ENCODE measurements around the gene SDK1.

SDK1 gene

GRCh38 chr7:4113976-4114375, 812.9 kb downstream of the SDK1 start (continued):
- no peak for TF ChIP-seq ZNF704 (tag by site-specific recombination; IDR thresholded peaks at IDR 0.05)
- TF ChIP-seq SETDB1 (IDR thresholded peaks at IDR 0.05; ENCODE audit: insufficient read length, low read length) = no peak
- no peak for TF ChIP-seq ZNF510 (tag by site-specific recombination; IDR thresholded peaks at IDR 0.05; ENCODE audit: insufficient replicate concordance)
- TF ChIP-seq INSM2 (tag by site-specific recombination; IDR thresholded peaks at IDR 0.05) = no peak
- TF ChIP-seq TSHZ1 (tag by site-specific recombination; IDR thresholded peaks at IDR 0.05; ENCODE audit: borderline replicate concordance) = no peak

- POLR2A ChIA-PET = no interaction called here
- no peak overlapping the region for H3K4me3 ChIP-seq (ENCODE audit: low read depth, low read length)
- CTCF ChIA-PET = no interaction called here
- no peaks in the 10 kb centered on the region for H3K9me3 ChIP-seq (ENCODE audit: control insufficient read depth, insufficient read depth, low read depth, low read length)
- H3K27ac ChIP-seq (ENCODE audit: extremely low read depth, low read depth, low read length) = no peak overlapping the region
- no peaks in the 10 kb centered on the region for H3K4me1 ChIP-seq (ENCODE audit: control insufficient read depth, insufficient read depth, low read length)
- TF ChIP-seq ZNF555 (tag by site-specific recombination; conservative IDR thresholded peaks at IDR 0.05) (no peak), ZNF292 (tag by site-specific recombination; IDR thresholded peaks at IDR 0.05; ENCODE audit: borderline replicate concordance, low read depth) (no peak), ZNF704 (tag by site-specific recombination; IDR thresholded peaks at IDR 0.05) (no peak), ZNF138 (tag by site-specific recombination; IDR thresholded peaks at IDR 0.05; ENCODE audit: borderline replicate concordance) (no peak), ZSCAN18 (tag by site-specific recombination; IDR thresholded peaks at IDR 0.05) (no peak), PRDM6 (tag by site-specific recombination; IDR thresholded peaks at IDR 0.05) (no peak), ZNF518A (tag by site-specific recombination; conservative IDR thresholded peaks at IDR 0.05; ENCODE audit: low read depth) (no peak), TCF7L2 (IDR thresholded peaks at IDR 0.05; ENCODE audit: borderline replicate concordance, low read depth, low read length) (no peak), ZNF610 (tag by site-specific recombination; IDR thresholded peaks at IDR 0.05; ENCODE audit: borderline replicate concordance) (no peak), ZNF529 (tag by site-specific recombination; IDR thresholded peaks at IDR 0.05; ENCODE audit: insufficient replicate concordance) (no peak), SP3 (tag by site-specific recombination; IDR thresholded peaks at IDR 0.05) (no peak), ZNF514 (tag by site-specific recombination; IDR thresholded peaks at IDR 0.05) (no peak)
- H3K36me3 ChIP-seq (ENCODE audit: control insufficient read depth in 2 of 2, insufficient read depth in 1 of 2, low read length in 2 of 2) = peaks cover 0 to 4% of the 10 kb centered on the region in 2 experiments; a peak in 1 of 3 replicates
Observed at GRCh38 chr7:4115442-4115841, 814.4 kb downstream of the SDK1 start.

Measured in HEK293 (cell line).